Sigmoid colon (tissue), 4 donors: ENCODE results near the gene PLPPR1.

ENCODE experiments used
- CTCF ChIP-seq, 4 experiments: fragments of 450-650 bp in 3 of 4; fragments of 200-600 bp in 1 of 4; IDR thresholded peaks; one replicate each; pipeline ENCODE4 v1.5.1; 2016 to 2019; ENCODE audit warnings: antibody characterized with exemption in 4 of 4, mild to moderate bottlenecking in 3 of 4, moderate library complexity in 2 of 4
- EP300 ChIP-seq, 4 donors: sonication (generic); formaldehyde crosslinking; IDR thresholded peaks; one replicate each; pipeline ENCODE4 v1.6.1; 2017; ENCODE audit warnings: antibody characterized with exemption in 4 of 4
- POLR2AphosphoS5 ChIP-seq, 4 donors: sonication (generic); formaldehyde crosslinking; IDR thresholded peaks; one replicate each; pipeline ENCODE4 v1.6.1; 2017; ENCODE audit warnings: antibody characterized with exemption in 4 of 4

- TF ChIP-seq CTCF (IDR thresholded peaks at IDR 0.05) (no peak), POLR2AphosphoS5 (IDR thresholded peaks at IDR 0.05) (no peak), EP300 (IDR thresholded peaks at IDR 0.05) (no peak)
These were observed 337.7 kb downstream of the PLPPR1 start for GRCh38 chr9:101366038-101366756.
